ENCODE measurements around the gene ASTN2.

GRCh38 chr9:116873491-116873890 is 541.4 kb downstream of the ASTN2 start:
- TF ChIP-seq CTCF (conservative IDR thresholded peaks at IDR 0.05 in 1 of 2, IDR thresholded peaks at IDR 0.05 in 1 of 2; ENCODE audit: extremely low read depth in 1 of 2, insufficient read depth in 1 of 2, low read depth in 1 of 2, low read length in 2 of 2) (no peak), EZH2 (IDR thresholded peaks at IDR 0.05; ENCODE audit: borderline replicate concordance, low read length) (no peak)
